ENCODE results near the gene MN1.

The MN1 gene

DNA sequence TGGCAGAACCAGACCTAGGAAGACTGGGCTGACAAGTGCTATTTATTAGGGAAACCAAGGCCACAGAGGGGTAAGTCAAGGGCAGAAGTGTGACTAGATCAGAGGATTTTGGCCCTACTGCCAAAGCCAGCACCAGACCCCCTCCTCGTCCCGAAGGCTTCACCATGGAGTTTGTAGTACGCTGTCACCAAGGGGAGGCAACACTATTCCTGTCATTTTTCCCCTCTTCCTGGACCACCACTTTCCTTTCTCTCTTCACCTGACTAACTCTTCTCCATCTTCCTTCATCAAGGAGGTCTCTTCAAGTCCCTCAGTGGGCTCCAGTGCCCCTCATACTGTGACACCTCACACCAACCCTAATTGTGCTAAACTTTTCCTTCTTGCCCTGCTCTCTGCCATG lies 34.9 kb downstream of the MN1 start:
- no peak overlapping the region for H3K4me3 ChIP-seq (replicated peaks; ENCODE audit: insufficient read depth, low read length)
- H3K27ac ChIP-seq (replicated peaks): no peak overlapping the region
- no peak for TF ChIP-seq SPI1 (IDR thresholded peaks at IDR 0.05; ENCODE audit: borderline replicate concordance, low read depth)
- TF ChIP-seq CTCF (IDR thresholded peaks at IDR 0.05; ENCODE audit: insufficient read depth, low read length): no peak
- no peak for TF ChIP-seq POLR2AphosphoS5 (IDR thresholded peaks at IDR 0.05; ENCODE audit: low read depth)

GRCh38 chr22:27765706-27766291 lies 35.8 kb downstream of the MN1 start:
- Histone ChIP-seq H3K27me3 (ENCODE audit: insufficient read depth, poor library complexity, severe bottlenecking) (peaks cover 2% of the 10 kb centered on the region), H3K4me3 (replicated peaks; ENCODE audit: insufficient read depth, low read length) (no peak overlapping the region), H3K27ac (replicated peaks) (no peak overlapping the region)
- TF ChIP-seq POLR2AphosphoS5 (IDR thresholded peaks at IDR 0.05; ENCODE audit: low read depth) (no peak), GABPA (IDR thresholded peaks at IDR 0.05; ENCODE audit: low read depth) (no peak), REST (IDR thresholded peaks at IDR 0.05; ENCODE audit: insufficient replicate concordance, low read depth) (no peak), CTCF (IDR thresholded peaks at IDR 0.05; ENCODE audit: insufficient read depth, low read length) (no peak), SPI1 (IDR thresholded peaks at IDR 0.05; ENCODE audit: borderline replicate concordance, low read depth) (no peak)
- DNase-seq (ENCODE audit: low read depth in 1 of 2, low spot score in 1 of 2): no peak

More for the DNA sequence above, 34.9 kb downstream of the MN1 start:
- peaks cover 2% of the 10 kb centered on the region for H3K27me3 ChIP-seq (ENCODE audit: insufficient read depth, poor library complexity, severe bottlenecking)
- DNase-seq (ENCODE audit: low read depth in 1 of 2, low spot score in 1 of 2): no peak

- TF ChIP-seq POLR2AphosphoS5 (IDR thresholded peaks at IDR 0.05; ENCODE audit: low read depth) (no peak), GABPA (IDR thresholded peaks at IDR 0.05; ENCODE audit: low read depth) (no peak), CTCF (IDR thresholded peaks at IDR 0.05; ENCODE audit: insufficient read depth, low read length) (no peak), REST (IDR thresholded peaks at IDR 0.05; ENCODE audit: insufficient replicate concordance, low read depth) (no peak), SPI1 (IDR thresholded peaks at IDR 0.05; ENCODE audit: borderline replicate concordance, low read depth) (no peak)
- H3K27me3 ChIP-seq (ENCODE audit: insufficient read depth, poor library complexity, severe bottlenecking): peaks cover 2% of the 10 kb centered on the region
- no peak overlapping the region for H3K4me3 ChIP-seq (replicated peaks; ENCODE audit: insufficient read depth, low read length)
- H3K27ac ChIP-seq (replicated peaks): no peak overlapping the region
- no peak for DNase-seq (ENCODE audit: low read depth in 1 of 2, low spot score in 1 of 2)
Measured at GRCh38 chr22:27764722-27765236, 36.8 kb downstream of the MN1 start.

DNA sequence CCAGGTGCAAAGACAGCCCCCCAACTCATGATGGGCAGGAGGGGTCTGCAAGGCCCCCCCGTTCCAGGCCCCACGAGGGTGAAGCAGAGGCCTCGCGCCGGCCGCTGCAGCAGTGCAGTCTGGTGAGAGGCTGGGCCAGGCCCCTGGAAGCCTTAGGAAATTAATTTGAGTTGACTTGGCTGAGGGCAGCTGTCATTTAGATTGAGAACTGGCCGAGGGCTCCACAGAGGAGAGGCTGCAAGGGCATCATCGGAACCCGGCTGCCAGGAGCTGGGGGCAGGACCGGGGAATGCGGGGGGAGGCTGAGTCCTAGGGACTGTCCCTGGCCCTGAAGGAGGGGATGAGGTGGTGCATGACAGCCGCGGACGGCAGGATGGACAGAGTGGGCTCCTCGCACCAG lies 39.9 kb downstream of the MN1 start:
- DNase-seq (ENCODE audit: low read depth in 1 of 2, low spot score in 1 of 2): no peak
- Histone ChIP-seq H3K27ac (replicated peaks) (no peak overlapping the region), H3K27me3 (ENCODE audit: insufficient read depth, poor library complexity, severe bottlenecking) (no peaks in the 10 kb centered on the region), H3K4me3 (replicated peaks; ENCODE audit: insufficient read depth, low read length) (no peak overlapping the region)
- TF ChIP-seq REST (IDR thresholded peaks at IDR 0.05; ENCODE audit: insufficient replicate concordance, low read depth) (no peak), GABPA (IDR thresholded peaks at IDR 0.05; ENCODE audit: low read depth) (no peak), POLR2AphosphoS5 (IDR thresholded peaks at IDR 0.05; ENCODE audit: low read depth) (no peak), SPI1 (IDR thresholded peaks at IDR 0.05; ENCODE audit: borderline replicate concordance, low read depth) (no peak), CTCF (IDR thresholded peaks at IDR 0.05; ENCODE audit: insufficient read depth, low read length) (no peak)
